Right renal cortex interstitium (tissue), 3 donors: ENCODE results near the gene WNT7B. TPM values are rescaled to one million over a fixed set of nuclear protein-coding genes. Genes with fewer than 3 reads are reported as not detected.

Experiments
- DNase-seq, 3 donors: peaks; one replicate each; pipeline ENCODE4 v3.0.0-alpha.2; 2013; ENCODE audit warnings: low read depth in 3 of 3, low spot score in 2 of 3
- polyA plus RNA-seq, 3 donors: library from polyadenylated mRNA; unstranded; fragments of 120-200 nt; gene quantifications; one replicate each; pipeline ENCODE4 v1.2.1, GENCODE V29; 2013; ENCODE audit not compliant: insufficient read length in 3 of 3

The WNT7B gene
- polyA plus RNA-seq, 3 donors, result 5.2 to 11.1 (median 9.0) TPM

DNA sequence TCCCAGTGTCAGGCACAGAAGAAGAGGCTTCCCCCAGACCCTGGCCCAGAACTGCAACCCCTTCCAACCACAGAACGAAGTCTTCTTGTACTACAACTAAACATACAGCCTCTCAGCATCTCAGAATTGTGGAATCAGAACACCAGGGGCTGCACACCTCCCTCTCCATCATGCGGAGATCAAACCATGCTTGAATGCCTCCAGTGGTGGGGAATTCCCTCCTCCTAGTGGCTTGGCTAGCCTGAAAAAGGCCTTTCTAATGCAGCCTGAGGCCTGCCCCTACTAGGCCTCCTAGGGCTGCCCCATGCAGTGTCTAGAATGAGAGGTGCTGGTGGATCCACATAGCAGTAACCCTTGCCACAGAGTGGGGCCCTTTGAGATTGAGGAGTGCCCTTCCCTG, 62.7 kb downstream of the WNT7B start:
- DNase-seq, result no peak

DNA sequence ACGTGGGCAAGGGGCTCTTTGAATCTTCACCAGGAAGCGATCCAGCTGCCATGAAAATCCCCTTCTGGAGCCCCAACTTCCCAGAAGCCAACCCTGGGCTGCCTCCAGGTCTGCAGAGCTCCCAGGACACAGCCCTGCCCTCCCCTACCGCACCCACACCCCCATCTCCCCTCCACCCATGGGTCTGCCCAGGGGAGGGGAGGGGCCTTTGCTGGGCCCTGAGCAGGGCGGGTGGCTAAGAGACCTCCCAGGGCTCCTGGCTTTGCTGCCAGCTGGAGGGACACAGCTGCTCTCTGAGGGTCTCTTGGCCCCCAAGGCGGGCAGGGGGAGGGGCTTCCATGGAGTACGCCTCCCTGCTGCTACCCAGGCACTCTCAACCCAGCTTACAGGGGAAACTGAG, 64.1 kb downstream of the WNT7B start:
- no peak for DNase-seq

DNA sequence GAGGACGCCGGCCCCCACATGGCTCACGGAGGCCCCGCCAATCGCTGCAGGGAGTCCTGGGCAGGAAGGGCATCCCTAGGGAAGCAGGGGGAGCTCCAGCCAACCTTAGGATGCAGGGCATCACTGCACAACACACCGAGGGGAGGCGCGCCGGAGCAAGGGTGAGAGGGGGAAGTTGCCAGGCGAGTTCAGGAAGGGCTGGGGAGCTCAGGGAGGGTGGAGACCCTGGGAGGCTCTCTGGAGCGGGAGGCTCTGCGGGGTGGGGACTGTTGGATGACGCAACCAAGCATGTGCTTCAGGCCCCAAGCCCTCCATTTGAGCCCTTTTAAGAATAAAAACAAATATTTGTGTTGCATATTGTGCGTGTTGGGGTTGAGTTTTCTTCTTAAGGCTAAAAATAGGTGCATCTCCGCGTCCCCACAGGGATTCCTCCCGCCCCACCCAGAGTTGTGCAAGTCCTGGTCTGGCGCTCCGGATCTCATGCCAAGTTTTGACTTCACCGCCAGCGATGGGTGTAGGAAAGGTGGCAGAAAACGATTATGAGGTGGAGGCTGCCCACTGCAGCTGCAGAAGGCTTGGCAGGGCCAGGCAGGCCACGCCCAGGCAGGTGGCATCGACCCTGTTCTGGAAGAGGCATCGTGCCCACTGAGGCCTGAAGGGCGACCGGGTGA, 65.2 kb downstream of the WNT7B start:
- DNase-seq, result no peak

DNA sequence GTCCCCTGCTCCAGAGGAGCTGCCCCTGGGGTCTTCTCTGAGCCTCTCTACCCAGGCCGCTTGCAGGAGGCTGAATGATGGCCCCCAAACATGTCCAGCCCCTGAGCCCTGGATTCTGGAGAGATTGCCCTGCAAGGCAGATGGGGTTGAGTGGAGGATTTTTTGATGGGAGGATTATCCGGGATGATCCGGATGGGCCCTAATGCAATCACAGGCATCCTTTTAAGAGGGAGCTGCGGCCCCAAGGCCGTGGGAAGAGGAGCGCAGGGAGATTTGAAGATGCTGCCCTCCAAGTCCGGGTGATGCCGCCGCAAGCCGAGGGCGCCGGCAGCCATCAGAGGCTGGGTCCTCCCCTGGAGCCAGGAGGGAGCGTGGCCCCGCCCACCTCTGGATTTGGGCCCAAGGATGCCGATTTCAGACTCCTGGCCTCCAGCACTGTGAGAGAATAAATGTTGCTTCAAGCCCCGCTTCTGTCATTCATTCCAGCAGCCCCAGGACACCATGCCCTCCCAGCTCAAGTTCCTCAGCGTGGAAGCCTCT, 66.0 kb downstream of the WNT7B start:
- DNase-seq, result no peak

DNA sequence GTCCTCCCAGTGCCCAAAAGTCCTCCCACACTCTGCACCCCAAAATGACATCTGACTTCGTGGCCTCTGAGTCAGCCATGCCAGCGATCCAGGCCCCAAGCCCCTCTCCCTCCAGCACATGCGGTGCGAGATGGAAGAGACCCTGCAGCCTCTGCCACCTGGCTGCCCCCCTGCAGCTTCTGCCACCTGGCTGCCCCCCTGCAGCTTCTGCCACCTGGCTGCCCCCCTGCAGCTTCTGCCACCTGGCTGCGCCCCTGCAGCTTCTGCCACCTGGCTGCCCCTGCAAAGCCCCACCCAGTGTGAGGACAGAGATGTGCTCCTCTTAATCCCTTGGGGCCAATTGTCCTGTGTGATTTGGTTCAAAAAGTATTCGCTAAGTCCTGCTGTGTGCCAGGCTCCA, 68.0 kb downstream of the WNT7B start:
- no peak for DNase-seq

DNA sequence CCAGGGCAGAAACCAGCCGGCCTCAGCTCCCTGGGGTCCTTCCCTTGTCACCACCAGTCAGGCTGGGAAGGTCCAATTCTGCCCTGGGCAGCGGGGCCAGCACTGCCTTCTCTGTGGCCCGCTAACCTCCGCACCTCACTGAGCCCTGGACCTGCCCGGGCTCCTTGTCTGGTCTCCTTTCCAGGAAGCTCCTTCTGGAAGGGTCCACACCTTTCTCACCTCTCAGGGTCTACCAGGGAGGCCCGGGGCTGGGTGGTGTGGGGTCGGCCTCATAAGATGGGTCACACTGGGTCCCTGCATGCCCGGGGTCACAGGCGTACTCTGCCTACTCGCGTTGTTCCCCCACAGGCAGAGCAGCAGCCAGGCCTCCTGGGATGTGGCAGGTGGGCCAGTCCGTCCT, 69.0 kb downstream of the WNT7B start:
- DNase-seq, result no peak

DNA sequence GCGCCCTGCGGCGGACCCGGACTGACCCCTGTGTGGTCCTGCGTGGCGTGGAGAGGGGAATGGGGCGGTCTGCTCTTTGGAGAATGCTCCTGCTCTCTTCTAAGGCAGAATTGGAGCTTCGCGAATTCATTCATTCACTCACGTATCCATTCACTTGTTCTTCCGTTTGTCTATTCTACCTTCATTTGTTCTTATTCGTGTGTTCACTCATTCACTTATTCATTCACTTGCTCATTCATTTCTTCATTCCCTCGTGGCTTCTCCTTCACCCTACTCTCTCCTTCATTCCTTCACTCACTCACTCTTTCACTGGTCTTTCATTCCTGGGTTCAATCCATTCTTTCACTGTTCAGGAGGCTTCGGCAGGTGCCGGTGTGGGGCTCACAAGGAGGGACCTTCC, 69.6 kb downstream of the WNT7B start:
- no peak for DNase-seq

DNA sequence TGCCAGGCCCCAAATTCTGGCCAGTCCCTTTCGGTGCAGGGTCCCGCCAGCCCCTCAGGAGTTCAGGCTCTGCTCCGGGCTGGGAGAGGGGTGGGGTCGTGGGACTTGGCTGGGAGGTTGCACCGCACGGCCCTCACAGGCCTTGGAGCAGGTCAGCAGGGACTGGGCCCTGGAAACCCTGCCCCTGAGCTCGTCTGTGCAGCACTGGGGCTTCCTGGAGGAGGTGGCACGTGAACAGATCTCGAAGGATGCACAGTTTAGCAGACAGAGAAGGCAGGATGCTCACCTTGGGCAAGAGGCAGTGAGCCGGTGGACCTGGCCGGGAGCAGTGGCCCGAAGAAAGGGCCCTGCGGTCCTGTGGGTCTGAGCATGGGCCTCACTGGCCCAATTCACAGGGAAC, 70.0 kb downstream of the WNT7B start:
- DNase-seq, result no peak

DNA sequence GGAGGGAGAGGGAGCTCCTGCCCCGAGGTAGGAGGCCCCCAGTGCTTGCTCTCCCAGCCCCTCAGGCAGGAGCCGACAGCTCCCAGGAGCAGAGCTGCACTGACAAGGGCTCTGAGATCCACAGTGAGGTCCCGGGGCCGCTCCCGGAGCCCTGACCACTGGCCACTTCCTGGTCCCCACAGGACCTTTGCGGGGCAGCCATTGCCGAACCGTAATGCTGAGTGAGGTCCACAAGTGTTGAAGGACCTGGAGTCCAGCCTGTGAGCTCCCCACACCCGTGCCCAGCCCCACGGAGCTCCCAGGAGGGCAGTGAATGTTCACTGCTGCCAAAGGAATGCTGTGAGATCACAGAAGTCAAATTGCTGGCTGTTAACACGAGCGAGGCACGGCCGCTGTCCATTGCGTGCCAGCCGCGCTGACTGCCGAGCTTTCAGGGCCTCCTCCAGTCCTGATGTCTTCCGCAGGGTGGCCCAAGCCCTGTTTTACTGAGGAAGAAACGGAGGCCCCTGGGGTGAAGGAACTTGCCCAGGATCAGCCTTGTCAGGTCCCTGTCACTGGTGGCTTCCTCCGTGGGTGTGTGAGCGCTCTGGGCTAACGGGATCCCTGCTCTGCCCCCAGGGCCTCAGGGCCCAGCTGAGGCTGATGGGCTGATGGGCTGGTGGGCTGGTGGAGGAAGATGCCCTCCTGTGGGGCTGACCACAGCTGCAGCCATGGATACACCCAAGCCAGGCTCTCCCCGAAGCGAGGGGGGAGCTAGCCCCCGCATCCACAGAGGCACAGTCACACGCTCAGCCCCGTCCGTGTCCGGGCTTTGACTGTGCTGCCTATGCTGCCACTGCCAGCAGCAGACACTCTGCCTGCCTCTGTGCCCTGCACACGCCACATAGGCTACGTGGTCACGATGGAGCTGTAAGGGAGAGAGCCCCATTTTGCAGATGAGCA, 70.8 kb downstream of the WNT7B start:
- DNase-seq, result no peak

DNA sequence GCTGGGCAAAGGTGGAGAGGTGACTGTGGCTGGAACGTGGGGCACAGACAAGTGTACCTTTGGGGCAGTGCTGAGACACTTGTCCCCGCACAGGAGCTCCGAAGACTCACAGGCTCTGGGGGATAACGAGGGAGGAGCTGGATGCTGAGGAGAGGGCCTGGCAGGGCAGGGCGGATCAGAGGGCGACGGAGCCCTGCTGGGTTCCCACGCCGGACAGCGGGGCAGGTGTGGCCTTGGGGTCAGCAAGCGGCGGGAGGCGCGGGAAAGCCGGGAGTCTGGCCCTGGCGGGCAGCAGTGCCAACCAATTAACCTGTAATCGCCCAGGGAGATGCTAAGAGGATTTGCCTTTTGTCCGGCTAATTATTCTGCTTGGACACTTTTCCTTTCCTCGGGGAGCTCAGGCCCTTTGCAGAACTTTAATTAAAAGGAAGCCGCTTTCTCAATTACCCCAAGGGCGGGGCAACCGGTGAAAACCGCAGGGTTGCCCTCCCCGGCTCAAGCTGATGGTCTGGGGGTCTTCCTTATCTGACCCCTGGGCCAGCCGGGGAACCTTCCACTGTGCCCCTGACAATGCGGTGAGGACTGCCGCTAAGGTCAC, 71.5 kb downstream of the WNT7B start:
- DNase-seq, result no peak

DNA sequence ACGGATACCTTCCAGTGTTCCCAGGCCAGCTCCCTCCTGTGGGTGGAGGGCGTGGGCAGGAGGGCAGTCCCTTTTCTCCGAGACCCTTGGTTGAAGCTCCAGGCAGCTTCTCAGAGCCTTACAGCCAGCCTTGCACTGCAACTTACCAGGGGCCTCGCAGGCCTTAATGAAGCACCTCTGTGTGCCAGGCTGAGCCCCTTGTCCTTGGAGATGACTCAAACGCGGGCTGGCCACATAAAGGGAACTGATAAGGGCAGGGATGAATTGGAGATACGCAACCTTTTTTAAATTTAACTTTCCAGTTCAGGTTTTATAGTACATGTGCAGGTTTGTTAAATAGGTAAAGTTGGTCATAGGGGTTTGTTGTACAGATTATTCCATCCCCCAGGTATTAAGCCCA, 72.7 kb downstream of the WNT7B start:
- DNase-seq, result no peak

DNA sequence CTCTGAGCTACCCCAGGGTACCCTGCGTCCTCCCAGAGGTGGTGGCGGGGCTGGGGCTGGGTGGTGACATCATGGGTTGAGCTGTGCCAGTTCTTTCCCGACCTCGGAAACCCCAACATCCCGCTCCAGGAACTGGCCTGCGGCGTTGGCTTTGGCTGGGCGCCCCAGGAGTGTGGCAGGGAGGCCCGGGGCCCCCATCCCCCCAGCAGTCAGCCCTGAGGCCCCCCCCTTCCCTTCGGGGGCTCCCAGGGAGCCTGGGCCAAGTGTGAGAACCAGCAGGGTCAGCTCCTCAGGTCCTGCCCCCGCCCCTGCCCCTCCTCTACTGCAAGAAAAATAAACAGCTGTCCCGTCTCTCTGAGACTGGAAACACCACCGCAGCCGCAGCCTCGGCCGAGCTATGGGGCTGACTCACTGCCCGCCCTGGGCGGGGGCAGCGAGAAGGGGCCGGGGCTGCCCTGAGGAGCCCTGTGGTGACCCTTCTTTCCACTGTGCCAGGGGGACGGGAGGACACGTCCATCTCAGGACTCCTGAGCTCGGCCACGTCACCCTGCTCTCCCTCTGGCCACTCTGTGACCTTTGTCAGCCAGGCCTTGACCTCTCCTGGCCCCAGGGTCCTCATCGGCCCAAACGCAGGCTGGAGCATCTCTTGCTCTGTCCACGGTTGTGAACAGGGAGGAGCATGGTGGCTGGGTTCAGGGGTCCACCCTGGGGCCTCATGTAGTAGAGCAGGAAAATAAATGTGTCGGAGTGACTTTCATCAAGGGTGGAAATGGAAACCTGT, 73.4 kb downstream of the WNT7B start:
- no peak for DNase-seq

DNA sequence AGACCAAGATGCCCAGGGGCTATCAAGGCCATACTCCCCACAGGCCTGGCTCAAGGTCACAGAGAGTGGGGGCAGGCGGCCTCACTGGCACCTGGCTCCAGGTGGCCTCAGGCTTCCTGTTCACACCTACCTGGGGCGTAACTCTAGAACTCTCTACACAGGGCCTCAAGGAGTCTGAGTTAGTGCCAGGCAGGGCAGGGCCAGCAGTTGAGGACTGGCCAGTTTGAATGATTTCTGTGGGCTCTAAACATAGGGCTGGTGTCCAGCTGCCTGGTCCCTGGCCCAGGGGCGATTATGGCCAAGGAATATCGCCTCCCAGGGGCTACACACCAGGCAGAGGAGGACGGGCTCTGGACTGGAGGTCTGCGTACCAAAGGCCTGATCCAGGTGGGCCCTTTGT, 79.2 kb downstream of the WNT7B start:
- DNase-seq, result no peak

DNA sequence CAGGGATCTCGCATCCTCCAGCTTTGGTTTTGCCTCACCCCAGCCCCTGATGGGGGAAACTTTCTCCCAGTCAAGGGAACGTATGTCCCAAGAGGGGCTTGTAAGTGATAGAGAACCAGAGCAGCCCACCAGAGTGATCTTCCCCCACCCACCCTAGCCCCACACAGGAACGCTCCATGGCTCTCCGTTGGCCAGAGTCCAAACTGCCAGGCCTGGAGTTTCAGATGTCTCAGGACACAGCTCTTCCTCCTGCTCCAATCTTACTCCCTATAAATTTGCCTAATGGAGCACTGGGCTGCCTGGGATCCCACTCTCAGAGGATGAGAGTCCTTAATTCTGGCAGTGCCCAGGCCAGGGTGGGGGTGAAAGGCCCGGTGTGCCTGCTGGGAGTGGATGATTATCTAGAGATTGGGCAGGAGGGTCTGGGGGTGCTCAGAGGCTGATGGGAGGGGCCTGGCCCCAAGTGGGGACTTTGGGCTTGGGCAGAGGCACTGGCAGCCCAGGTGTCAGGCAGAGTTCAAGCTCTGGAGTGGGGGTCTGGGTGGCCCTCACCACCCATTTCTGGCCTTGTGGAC, 79.9 kb downstream of the WNT7B start:
- no peak for DNase-seq

DNA sequence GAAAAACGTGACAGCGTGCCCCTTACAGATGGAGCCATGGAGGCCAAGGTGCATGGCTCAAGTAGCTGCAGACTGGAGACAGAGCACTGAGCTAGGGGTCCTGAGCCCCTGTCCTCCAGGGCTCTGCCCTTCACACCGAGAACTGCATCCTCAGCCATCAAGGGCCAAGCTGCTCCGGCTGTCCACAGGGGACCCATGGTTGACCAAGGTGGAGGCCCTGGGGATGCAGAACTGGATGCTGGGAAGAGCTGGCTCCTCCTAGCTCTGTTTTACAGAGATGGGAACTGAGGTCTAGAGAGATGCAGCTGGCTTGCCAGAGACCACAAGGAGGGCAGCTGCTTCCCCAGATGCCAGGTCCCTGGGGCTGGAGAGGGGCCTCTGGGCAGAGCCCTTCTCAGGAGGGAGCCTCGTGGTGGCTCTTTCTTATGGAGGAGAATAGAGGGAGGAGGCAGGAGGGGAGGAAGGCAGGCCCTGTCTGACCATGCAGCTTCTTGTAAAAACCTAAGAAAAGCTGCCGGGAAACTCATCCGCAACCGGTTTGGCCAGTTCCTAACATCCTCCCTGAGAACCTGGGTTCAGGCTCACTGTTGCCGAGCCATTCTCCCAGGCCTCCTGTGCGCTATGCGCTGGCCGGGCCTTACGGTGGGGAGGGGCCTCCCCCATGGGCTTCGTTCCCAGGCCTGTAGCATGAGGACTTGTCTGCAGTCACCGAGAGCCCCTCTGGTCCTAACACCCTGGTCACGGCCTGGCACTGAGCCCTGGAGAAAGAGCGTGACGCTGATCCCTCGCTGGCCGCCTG, 80.6 kb downstream of the WNT7B start:
- DNase-seq, result no peak

DNA sequence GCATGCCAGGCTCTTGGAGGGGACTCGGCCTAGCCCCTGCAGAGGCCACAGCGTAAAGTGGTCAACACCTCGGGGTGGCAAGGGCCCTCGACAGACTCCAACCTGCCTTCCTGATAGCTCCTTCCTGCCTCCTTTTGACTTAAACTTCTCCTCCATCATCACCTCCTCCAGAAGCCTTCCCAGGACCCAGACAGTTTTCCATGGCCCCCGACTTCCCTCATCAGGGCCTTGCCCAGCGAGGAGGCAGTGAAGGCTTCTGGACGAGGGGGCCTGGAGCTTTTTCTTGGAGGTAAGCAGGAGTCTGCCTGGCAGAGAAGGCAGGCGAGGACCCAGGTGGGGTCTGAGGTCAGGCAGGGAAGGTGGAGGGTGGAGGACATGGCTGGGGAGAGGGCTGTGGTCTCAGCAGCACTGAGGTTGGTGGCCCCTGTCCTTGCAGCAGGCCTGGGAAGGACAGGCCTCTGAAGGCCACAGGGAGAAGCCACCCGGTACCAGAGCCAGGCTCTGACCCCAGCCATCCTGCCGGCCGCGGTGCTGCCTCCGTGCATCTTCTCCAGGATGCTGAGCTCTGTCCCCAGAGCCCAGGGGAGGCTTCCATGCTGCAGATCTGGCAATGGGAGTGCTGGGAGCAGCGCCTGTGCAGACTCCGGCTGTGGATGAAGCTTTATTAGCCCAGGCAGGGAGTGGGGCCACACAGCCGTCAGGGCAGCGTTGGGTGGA, 81.4 kb downstream of the WNT7B start:
- DNase-seq, result no peak

DNA sequence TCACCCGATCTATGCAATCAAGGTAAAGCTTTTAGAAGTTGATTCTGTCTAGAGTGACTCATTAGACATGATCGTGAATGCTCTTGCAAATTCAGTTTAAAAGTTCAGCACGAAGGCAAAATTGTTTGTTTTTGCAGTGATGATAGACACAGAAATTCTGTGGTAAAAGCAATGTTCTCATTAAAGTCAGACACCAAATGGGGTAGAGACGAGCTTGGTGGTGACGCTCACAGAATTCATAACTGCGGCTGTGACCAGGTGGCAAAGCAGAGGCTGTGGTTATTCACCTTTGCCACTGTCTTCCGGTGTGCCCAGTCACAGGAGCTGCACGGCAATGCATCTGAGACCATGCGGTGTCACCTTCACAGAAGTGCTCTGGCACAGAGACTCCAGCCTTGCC, 83.4 kb downstream of the WNT7B start:
- DNase-seq, result no peak

DNA sequence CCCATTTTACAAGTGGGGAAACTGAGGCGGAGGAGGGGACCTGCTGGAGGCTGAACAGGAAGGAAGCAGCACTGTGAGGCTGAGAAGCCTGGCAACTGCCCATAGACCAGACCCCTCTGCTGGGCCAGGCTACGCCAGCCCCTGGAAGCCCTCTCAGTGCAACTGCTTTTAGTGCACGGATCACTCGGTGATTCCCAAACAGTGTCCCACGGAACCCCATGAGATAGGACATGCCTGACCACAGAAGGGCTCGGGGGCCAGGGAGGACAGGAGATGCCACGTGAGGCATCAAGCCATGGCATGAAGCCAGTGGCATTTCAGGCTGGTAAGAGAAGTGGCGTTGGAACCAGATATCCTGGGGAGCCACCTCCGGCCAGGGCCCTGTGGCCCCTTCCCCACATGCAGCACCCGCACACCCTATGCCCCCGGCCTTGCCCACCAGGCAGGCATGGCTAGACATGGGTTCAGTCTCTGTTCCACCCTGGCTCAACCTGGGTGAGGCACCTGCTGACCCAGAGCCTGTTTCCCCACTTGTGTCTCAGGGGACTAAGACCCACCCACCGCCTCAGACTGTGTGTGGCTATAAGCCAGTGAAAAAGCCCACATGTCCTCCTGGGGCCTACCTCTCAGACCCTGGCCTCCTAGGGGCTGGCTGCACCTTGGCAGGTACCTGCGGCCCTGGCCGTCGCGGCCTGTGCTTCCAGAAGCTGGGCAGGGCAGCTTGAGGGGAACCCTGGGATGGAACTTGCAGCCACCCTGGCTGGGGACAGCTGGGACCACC, 84.1 kb downstream of the WNT7B start:
- no peak for DNase-seq
